GM19328 (cell line): ENCODE measurements around the gene TMEM204.

Experiments
- ATAC-seq: cut with Tn5 transposase; IDR thresholded peaks from one replicate; pipeline ENCODE4 v1.9.1; 2021; ENCODE audit warnings: mild to moderate bottlenecking, moderate library complexity; ENCODE audit not compliant: unreplicated experiment

TMEM204 gene

DNA sequence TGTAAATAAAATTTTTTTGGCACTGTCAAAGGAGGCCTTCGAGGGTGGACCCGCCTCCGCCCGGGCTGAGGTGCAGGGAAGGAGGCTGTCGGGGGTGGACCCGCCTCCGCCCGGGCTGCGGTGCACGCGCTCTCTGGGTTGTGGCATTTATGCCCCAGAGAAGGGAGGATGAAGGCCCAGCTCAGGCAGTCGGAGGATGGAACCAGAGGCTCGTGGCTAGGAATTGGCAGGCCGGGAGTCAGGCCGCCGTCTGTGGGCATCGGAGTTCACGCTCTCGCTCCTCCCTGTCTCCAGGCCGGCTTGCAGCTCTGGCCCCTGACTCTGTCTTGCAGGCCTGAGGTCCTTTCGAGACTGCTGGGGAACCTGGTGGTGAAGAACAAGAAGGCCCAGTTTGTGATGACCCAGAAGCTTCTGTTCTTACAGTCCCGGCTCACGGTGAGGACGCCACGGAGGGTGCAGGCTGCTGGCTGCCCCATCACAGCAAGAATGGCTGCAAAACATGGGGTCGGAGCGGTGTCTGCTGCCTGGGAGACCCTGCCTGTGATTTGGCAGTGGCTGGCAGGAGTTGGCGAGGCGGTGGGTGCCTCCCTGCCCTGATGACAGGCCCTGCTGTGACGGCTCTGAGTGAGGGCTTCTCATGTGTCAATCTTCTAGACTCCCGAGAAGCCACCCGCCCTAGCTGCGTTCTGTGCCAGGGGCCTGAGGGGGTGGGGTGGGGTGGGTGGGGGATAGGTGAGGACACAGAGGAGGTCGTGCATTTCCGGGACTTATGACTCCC is 34.4 kb upstream of the TMEM204 start:
- ATAC-seq: no peak

DNA sequence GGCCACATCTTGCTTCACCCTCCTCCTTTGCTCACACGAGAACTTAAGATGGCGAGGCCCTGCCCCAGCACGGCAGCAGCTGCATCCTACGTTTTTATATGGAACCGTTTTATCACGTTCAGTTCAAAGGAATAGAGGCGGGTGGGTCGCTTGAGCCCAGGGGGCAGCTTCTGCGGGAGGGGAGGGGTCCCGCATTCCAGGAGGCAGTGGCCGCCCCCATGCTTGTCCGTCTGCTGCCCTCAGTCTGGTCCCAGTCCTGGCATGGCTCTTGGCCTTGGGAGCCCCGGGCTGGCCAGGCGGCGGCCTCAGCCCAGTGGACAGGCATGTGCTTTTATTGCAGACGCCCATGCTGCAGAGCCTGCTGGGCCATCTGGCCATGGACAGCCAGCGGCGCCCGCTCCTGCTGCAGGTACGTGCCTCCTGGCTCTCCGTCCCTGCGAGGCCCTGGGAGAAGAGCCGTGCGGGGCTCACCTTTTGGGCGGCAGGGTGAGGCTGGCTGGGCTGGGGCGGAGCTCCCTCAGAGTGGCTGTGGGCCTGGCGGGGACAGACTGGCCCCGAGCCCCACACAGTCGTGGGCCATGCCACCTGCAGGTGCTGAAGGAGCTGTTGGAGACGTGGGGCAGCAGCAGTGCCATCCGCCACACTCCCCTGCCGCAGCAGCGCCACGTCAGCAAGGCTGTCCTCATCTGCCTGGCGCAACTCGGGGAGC is 33.6 kb upstream of the TMEM204 start:
- ATAC-seq: no peak

DNA sequence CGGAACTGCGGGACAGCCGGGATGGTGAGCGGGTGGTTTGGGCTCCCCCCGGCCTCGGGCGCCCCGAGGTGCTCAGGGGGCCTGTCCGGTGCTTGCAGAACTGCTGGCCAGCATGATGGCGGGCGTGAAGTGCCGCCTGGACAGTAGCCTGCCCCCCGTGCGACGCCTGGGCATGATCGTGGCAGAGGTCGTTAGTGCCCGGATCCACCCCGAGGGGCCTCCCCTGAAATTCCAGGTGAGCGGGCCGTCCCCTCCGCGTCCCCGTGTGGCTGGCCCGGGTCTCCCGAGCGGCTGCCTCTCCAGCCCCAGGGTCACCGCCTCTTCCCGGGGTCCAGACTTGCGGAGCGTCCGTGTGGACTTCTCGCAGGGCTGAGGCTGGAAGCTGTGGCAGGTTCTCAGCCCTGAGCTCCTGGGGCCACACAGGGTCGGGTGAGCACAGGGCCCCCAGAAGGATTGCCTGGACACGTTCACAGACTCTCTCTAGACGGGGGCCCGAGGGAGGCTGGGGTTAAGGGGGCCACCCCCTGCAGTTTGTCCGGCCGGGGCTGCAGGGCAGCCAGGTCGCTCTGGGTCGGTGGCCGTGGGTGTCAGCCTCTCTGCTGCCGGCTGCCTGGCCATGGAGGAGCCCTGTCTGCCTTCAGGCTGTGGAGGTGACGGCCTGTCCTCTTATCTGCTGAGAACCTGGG is 32.9 kb upstream of the TMEM204 start:
- ATAC-seq: no peak

DNA sequence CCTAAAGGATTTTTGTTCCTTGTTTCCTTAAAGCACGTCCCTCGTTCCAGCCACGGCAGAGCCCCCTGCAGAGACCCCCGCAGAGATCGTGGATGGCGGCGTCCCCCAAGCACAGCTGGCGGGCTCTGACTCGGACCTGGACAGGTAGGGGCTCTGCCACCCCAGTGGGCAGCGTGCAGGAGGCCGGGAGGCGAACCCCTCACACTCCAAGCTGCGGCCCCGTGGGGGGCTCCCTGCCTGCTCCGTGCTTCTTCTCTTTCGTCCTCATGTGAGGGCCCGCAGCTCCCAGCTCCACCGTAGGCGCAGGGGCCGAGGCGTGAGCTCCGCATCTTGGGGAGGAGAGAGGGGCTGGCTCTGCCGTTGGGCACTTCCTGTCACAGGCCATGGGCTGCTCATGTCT is 31.8 kb upstream of the TMEM204 start:
- no peak for ATAC-seq

DNA sequence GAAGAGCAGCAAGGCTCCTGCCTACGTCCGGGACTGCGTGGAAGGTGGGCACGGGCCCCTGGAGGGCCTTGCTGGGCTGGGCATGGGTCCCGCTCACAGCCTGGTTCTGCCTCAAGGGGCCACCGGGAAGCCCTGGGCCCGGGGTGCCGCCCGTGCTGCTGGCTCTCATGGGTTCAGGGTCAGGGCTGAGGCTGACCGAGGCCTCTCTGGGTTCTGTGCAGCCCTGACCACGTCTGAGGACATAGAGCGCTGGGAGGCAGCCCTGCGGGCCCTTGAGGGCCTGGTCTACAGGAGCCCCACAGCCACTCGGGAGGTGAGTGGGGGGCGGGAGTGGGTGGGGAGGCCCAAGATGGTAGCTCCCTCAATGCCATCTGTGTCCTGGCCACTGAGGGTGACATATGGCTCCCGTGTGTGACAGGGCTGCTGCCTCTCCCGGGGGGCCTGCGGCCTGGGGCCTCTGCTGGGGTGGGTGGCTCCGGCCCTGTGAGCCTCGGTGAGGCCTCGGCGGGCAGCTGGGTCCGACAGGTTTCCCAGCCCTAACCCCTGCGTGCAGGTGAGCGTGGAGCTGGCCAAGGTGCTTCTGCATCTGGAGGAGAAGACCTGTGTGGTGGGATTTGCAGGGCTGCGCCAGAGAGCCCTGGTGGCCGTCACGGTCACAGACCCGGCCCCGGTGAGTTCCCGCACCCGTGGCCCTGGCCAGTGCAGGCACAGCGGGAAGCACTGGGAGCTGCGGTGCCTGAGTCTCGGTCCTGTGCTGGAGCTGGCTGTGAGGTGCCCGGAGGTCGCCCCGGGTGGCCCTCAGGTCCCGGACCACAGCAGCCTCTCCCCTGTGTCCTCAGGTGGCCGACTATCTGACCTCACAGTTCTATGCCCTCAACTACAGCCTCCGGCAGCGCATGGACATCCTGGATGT is 31.1 kb upstream of the TMEM204 start:
- no peak for ATAC-seq

DNA sequence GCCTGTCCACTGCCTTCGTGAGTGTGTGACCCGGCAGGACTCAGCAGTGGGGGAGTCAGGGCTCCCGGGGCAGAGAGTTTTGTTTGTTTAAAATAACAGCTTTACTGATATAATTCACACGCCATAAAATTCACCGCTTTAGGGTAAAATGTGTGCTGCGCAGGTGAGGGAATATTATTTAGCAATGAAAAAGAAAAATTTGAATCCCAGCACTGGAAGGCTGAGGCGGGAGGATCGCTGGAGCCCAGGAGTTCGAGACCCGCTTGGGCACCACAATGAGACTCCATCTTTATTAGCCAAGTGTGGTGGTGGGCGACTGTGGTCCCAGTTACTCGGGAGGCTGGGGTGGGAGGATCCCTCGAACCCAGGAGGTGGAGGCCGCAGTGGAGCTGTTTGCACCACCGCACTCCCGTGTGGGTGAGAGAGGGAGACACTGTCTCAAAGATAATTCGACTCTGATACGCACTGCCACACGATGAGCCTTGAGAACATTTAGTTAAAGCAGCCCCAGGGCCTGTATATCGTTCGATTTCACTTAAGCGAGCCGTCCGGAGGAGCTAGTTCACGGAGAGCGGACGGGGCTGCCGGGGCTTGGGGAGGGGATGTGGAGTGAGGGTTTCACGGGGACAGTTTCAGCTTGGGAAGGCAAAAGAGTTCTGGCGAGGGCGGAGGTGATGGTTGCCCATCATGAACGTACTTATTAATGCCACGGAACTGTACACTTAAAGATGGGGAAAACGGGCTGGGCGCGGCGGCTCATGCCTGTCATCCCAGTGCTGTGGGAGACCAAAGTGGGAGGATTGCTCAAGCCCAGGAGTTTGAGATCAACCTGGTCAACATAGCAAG is 30.1 kb upstream of the TMEM204 start:
- no peak for ATAC-seq

DNA sequence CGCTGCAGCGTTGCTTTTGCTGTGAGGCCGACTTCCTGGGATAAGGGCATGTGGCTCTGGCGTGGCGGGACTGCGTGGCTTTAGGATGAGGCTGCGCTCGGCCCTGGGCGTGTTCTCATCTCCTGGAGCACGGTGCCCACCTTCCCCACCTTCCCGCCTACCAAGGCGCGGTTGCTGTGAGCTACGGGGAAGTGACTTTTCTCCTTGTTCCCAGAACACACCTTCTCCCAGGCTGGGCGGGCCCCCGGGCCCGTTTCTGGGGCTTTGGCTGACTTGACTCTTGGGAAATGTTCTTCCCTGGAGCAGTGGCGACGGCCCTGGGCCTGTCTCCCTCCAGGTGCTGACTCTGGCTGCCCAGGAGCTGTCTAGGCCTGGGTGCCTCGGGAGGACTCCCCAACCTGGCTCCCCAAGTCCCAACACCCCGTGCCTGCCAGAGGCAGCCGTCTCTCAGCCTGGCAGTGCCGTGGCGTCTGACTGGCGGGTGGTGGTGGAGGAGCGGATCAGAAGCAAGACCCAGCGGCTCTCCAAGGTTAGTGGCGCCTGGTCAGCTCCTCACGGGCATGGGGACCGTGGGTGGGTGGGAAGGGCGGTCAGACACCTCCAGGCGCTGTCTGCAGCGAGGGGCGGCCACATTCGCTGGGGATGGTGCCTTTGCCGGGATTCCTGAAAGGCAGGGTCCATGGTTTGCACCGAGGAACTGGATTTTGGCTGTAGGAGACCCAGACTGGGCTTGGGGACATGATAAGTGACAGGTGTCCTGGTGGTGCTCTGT is 28.2 kb upstream of the TMEM204 start:
- no peak for ATAC-seq

DNA sequence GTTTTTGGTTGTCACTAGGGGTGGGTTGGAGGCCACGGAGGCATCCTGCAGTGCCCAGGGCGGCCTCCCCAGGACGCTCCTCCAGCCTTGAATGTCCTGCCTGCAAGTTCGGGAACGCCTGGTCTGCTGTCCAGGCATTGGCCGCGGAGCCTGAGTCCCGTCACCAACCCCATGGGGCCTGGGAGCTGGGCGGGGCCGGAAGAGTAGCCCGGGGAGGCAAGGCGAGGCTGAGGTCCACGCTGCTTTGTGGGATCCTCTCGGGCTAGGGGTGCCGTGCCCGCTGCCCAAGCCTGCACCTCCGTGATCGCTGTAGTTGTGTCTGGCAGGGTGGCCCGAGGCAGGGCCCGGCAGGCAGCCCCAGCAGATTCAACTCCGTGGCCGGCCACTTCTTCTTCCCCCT is 27.6 kb upstream of the TMEM204 start:
- ATAC-seq: no peak

DNA sequence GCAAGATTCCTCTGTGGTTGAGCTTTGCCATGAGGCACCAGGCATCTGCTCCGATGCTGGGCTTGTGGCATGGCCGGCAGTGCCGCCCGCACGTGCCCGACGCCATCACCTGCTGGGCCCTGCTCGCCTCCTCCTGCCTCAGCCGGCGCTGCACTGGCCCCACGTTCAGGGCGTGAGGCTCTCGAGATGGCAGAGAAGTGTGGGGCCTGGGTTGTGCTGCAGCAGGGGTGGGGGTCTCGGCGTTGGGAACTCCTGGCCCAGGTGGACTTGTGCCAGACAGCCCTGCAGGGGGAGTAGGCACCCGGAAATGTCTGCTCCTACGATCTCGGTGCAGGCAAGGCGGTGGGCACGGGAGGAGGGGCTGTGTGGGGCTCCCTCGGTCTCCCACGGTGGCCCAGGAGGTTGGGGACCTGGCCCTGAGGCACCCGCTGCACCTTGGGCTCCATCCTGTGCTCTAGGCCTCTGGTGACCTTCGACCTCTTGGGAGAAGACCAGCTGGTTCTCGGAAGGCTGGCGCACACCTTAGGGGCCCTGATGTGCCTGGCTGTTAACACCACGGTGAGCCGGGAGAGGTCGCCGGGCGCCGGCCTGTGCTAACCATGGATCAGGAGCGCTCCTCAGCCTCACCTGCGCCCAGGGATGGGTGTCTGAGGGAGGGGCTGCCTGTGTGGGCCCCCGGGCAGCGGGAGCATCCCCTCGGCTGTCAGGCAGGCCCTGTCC is 26.8 kb upstream of the TMEM204 start:
- no peak for ATAC-seq

DNA sequence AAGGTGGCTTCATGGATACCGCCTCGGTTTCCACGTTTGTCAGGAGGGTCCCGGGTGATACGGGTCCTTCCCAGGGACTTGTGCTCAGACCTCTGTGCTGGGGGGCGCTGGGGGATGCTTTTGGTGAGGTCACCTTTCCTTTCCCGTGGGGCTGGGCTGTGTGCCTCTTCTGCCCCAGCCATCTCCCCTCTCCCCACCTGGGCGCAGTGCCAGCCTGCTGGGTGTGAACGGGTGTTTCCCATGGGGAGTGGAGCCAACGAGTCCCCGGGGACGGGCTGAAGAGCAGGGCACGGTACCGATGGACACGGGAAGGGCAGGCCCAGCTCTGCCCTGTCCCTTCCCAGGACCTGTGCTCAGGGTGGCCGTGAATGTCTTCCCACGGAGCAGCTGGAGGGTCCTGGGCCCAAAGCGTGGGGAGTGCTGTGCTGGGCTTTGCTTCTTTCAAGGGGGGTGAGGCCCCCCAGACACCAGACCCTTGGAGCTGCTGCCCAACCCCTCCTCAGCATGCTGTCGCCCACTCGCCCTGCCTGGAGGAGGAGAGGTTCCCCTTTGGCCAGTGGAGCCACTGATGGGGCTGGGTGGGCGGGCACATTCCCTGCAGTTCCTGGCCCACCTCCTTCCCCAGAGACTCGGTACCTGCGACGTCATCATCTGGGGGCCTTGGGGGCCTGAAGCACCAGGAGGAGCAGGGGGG is 24.8 kb upstream of the TMEM204 start:
- ATAC-seq: no peak

DNA sequence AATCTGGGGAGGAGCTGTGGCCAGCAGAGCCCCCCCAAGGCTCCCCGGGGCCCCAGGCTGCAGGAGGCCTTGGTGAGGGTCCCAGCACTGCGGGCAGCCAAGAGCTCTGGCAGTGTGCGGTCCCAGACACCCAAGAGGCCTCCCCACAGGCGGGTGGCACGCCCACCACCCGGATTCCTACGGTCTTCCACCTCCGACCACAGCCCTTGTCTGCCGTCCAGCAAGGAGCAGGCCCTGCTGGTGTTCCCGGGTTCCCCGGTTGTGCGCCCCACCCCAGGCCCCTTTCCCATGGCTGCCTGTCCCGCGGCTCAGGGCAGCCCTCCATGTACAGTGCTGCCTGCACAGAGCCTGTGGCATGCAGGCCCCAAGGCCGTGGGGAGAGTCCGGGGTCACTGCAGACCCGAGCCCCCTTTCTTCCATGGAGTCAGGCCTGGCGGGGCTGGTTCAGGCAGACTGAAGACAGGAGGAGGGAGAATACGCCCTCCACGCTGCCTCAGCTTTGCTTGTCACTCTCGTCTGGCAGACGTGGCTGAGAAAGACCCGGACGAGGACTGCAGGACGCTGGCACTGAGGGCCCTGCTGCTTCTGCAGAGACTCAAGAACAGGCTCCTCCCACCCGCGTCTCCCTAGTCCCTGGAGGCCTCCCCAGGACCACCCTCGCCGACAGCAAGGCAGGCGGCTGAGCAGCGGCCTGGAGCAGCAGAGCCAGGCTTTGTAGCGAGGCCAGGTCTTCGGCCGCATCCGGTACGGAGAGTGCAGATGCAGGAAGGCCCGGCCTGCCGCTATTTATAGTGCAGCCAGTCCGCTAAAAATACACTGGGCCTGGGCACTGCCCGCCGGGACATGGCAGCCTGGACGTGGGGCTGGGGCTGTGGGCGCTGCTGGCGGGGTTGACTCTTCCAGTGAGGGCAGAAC is 23.9 kb upstream of the TMEM204 start:
- no peak for ATAC-seq

DNA sequence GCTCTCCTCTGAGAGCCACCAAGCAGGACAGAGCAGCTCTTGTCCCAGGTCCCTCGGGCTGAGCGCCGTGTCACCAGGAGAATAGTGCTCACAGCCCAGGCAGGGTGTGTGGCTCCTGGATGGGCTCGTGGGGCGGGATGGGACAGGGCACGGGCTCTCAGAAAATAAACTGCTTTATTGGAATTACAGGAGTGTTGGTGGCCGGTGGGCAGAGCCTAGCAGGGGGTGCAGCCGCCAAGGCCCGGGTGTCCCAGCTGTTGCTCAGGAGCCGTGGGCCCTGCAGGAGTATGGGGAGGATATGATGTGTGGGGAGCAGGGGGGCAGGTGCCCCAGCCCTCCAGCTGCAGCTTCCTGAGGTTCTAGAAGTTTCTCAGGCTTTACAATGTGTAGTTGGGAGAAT is 23.2 kb upstream of the TMEM204 start:
- no peak for ATAC-seq

DNA sequence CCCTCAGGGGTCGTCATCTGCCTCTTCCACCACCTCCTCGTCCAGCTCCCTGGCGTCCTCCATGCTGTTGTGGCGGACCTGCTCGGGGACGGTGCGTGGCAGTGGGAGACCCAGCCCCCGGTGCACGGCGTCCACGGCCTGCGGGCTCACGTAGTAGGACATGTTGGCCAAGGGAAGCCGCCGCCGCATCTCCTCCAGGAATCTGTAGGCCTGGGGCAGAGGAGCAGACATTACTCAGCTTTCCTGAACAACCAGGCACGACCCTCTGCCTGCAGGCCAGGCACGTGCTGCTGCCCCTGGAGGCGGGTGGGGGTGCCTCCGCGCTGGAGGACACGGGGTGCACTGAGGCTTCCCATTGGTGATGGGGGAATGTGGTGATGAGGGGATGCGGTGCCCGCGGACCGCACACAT is 22.5 kb upstream of the TMEM204 start:
- no peak for ATAC-seq

DNA sequence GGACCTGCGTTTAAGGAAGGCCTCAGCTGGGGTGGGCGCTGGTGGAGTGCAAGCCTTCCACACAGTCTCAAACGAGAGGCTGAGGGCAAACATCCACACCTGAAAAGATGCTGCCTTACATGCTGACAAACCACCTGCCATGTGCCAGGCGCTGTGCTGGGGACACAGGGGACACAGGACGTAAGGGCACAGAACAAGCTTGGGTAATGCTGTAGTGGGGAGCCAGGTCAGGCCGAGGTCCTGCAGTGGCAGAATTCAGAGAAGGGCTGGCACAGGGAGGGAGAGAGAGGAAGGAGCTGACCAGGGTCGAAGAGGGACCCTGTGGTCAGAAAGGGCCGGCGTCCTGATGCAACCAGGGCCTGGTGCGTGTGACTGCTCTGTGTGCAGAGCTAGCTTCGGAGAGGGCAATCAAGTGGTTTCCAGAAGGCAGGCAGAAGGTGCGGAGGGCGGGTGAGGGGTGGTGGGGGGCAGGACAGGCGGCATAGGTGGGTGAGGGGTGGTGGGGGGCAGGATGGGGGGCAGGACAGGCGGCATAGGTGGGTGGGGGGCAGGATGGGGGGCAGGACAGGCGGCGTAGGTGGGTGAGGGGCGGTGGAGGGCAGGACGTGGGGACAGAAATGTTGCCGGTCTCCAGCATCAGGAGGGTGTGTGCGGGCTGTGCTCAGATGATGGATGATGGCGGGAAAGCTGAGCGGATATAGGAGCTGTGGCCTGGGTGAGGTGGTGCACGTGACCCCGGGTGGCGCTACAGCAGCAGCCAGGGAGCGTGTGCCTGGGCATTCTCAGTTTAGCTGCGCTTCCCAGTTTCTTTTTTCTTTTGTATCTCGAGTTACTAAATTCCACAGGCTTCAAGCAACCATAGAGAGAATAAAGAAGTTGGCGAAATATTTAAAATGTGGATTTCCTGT is 21.6 kb upstream of the TMEM204 start:
- no peak for ATAC-seq

DNA sequence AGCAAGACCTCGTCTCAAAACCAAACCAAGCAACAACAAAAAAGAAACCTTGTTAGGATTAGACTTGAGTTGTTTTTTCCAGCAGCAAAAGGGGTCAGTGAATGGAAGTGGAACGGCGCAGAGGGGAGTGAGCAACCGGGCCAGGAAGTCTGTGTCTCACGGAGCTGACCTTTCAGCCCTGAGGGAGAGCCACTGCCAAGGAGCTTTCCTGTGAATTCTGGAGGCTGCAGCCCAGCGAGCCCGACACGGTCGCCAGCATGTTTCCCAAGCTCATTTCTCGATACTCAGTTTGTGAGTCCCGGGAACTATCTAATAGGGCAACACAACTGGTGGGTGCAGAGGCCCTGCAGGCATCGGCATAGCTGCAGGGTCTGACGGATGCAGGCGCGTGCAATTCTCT is 20.7 kb upstream of the TMEM204 start:
- no peak for ATAC-seq

DNA sequence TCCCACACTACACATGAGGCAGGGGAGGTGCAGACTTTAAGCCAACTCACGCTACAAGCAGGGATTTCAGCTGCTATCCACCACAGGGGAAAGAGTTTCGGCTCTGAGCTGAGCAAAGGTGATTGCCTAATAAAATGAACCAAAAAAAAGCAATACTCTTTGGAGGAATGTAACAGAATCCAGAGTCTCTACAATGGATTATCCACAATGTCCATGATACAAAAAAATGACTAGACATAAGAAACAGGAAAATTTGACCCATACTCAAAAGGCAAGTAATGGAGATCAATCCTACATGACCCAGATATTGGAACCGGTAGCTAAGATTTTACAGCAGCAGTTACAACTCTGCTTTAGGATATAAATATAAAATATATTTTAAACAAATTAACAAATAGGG is 19.0 kb upstream of the TMEM204 start:
- no peak for ATAC-seq
